Frontal cortex (tissue), 4 donors: ENCODE measurements around the gene CACNA1A. TPM values are rescaled to one million over a fixed set of nuclear protein-coding genes. Genes with fewer than 3 reads are reported as not detected.
"Not testable (repeated sequence)": the region's sequence is repeated elsewhere in the genome, so short reads cannot be mapped to it uniquely, and the experiment has no call there.

Experiments used
- DNase-seq, 2 donors: peaks; one replicate each; pipeline ENCODE4 v3.0.0; 2012; ENCODE audit warnings: low spot score in 2 of 2
- FAIRE-seq: peaks from 2 replicates; lab custom pipeline; 2012; peaks lifted over from hg19 to GRCh38; lab: Jason Lieb, UNC
- total RNA-seq: library from RNA; depleted of rRNA; stranded (reverse); fragments of >200 nt; gene quantifications from one replicate; pipeline ENCODE4 v1.2.3, GENCODE V29; 2014
- donor health status: control.
- donor health status: control.
- donor health status: control.

The CACNA1A gene
- total RNA-seq, 1 donor from 2014 or later, result 39.5 TPM

- FAIRE-seq, DNase-seq: not testable (repeated sequence)
These were observed 249.9 kb downstream of the CACNA1A start for GRCh38 chr19:13256398-13256797.

DNA sequence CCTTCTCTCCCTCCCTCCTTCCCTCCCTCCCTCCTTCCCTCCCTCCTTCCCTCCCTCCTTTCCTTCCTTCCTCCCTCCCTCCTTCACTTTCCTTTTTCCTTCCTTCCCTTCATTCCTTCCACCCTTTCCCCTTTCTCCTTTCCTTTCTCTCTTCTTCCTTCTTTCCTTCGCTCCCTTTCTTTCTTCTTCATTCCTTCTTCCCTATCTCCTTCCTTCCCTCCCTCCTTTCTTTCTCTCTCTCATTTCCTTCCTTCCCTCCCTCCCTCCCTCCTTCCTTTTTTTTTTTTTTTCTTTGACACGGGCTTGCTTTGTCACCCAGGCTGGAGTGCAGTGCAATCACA, 250.6 kb downstream of the CACNA1A start:
- FAIRE-seq (no peak), DNase-seq (no peak)

GRCh38 chr19:13255041-13255718, 251.1 kb downstream of the CACNA1A start:
- no peak for DNase-seq
- FAIRE-seq, result no peak

- DNase-seq (no peak), FAIRE-seq (no peak)
These were observed 253.5 kb downstream of the CACNA1A start for GRCh38 chr19:13252569-13253335.

DNA sequence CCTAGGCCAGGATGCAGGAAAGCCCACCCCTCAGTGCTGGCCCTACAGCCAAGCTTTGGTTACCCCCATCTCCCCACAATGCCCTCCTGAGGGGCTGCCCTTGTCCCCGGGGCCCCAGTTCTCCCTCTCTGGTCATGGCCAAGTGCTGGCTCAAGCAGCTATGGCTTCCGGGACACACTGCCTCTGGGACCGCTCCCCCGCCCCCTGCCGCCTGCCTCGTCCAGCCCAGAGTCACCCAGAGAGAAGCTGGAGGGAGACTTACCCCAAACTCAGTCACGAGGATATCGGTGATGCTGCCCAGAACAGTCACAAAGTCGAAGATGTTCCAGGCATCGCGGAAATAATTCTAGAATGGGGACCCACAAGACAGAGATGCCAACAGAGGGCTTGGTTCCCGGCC, 261.4 kb downstream of the CACNA1A start:
- DNase-seq (no peak), FAIRE-seq (no peak)

- no peak for DNase-seq
These were observed 264.8 kb downstream of the CACNA1A start for GRCh38 chr19:13241231-13242104.

DNA sequence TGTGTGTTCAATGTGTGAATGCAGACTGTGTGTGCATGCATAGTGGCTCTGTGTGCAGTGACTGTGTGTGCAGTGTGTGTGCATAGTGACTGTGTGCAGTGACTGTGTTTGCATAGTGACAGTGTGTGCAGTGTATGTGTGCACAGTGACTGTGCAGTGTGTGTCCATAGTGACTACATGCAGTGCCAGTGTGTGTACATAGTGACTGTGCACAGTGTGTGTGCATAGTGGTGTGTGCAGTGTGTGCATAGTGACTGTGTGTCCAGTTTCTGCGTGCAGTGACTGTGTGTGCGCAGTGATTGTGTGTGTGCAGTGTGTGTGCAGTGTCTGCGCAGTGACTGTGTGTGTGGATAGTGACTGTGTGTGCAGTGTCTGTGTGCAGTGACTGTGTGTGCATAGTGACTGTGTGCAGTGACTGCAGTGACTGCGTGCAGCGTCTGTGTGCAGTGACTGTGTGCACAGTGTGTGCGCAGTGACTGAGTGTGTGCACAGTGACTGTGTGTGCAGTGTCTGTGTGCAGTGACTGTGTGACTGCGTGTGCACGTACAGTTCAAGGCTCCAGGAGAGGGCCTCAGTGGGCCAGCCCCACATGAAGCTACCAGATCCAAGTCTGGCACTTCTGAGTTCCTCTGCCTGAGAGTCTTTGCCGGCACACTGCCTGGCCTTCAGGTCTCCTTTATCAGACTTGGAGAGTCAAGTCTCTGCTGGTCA, 265.8 kb downstream of the CACNA1A start:
- DNase-seq (no peak), FAIRE-seq (no peak)

More at GRCh38 chr19:13241231-13242104, 264.8 kb downstream of the CACNA1A start:
- no peak for FAIRE-seq

- DNase-seq (no peak), FAIRE-seq (no peak)
These were observed 267.3 kb downstream of the CACNA1A start for GRCh38 chr19:13238891-13239534.

GRCh38 chr19:13234518-13234917, 271.8 kb downstream of the CACNA1A start:
- DNase-seq, result no peak
- FAIRE-seq, result no peak

DNA sequence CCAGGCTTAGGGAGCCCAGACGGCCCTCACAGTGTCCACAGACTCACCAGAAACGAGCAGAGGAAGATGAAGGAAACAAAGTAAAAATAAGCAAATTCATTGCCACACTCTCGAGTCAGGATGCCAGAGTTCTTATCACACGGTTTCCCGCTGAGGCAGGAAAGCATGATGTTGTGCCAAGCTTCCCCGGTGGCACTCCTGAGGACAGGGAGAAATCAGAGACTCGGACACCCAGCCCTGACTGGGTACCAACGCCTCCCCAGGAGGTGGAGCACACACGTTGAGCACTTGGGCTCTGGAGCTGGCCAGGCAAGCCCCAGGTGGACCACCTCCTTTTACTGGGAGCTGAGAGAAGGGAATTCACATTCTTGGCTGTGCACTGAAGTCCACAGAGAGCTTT, 274.6 kb downstream of the CACNA1A start:
- FAIRE-seq, result no peak
- DNase-seq, result no peak

DNA sequence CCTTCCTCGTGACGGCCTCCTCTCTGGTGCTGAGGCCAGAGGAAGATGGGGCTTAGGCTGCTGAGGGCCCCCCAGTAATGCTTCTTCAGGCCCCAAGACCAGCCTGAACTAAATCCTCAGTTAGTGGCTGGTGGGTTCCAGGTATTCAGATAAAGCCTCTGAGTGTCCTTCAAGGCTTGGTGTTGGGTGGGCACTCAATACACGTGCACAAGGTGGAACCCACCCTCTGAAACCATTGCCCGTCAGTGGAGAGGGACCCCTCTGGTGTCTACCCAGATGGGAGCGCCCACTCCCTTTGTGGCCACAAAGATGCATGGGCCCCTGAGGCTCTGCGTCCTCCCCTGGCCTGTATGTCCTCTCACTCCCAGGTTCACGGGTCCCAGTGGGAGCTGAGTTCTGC, 277.0 kb downstream of the CACNA1A start:
- no peak for DNase-seq
- no peak for FAIRE-seq

DNA sequence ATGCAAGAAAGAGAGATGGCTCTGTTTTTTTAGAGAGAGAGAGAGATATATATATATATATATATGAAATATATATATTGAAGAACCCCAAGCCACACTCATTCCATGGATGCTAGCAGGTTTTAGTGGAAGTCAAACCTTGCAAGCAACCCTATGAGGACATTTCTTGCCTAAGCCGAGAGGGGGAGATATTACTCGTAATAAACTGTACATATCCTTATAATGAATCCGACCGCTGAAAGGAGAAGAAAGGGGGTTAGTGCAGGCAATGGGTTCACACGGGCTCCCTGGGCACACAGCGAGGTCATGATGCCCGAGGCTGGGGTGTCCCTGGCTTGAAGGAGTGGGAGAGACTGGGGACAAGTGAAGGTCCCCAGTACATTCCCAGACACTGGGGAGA, 277.7 kb downstream of the CACNA1A start:
- FAIRE-seq (no peak), DNase-seq (no peak)

DNA sequence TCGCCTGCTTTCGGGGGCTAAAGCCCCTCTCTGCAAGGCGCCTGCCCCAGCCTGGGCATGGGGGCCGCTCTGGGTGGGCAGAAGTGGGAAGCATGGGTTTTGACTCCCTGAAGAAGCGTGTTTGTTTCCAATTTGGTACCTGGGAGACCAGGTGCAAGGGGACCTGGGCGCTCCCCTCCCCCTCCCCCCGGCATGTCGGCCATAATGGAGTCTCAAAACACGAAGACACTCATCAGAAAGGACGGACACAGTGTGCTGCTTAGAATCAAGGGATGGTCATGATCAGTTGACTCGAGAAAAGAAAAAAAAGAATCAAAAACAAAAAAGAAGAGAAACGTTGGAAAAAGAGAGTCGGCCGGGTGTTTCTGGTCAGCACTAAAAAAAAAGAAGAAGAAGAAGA, 279.3 kb downstream of the CACNA1A start:
- FAIRE-seq, result no peak

DNA sequence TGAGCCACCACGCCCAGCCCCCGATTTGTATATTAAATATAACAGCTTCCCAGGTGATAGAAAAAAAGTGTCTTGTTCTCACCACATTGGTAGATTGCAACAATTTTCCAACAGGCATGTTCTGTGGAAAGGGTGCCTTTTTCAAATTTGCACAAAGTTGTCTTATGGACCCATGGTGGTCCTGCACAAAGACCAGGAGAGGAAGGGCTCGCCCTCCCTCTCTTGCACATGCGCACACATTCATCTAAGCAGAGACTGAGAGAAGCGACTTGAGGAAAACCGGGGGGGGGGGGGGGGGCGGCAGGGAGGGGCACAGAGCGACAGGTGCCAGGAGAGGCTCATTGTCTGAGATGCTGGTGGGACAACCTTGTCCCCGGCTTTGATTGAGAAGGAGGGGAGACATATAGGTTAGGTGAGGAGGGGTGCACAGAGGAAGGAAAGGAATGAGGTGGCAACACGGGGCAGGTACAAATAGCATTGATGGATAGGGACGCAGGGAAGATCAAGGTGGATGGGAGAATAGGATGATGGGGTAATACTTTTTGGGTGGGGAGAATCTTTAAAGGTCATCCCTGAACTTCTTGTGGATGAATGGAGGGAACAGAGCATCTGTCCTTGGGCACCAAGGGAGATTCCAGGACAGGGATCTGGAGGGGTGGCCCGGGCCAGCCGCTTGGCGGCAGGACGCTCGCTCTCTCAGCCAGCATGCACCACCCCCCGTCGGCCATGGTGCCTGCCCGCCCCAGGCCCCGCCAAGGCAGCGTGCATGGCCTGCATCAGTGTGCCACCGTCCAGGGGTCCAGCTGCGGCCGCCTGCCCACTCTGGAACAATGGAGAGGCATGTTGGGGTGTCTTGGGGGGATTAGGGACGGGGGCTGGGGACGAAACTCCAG, 280.1 kb downstream of the CACNA1A start:
- FAIRE-seq (no peak), DNase-seq (no peak)

More for the DNA sequence above, 279.3 kb downstream of the CACNA1A start:
- no peak for DNase-seq

DNA sequence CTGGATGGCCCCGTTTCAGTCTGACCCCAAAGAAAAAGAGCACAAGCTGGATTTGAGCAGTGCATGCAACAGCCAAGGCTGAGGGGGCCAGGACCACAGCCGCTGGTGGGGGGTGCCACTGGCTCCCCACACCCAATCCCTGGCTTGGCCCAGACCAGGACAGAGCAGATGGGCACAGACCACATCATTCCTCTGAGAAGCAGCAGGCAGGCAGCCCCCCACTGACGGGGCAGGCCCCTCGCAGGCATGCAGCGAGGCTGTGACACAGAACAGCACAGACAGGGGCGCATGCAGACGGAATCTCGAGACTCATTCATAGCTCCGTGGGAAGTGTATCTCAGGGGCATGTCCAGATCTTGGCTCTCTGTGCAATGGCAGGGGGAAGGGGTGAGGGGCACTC, 281.2 kb downstream of the CACNA1A start:
- DNase-seq (no peak), FAIRE-seq (no peak)

GRCh38 chr19:13220847-13221246, 285.4 kb downstream of the CACNA1A start:
- DNase-seq (no peak), FAIRE-seq (no peak)

DNA sequence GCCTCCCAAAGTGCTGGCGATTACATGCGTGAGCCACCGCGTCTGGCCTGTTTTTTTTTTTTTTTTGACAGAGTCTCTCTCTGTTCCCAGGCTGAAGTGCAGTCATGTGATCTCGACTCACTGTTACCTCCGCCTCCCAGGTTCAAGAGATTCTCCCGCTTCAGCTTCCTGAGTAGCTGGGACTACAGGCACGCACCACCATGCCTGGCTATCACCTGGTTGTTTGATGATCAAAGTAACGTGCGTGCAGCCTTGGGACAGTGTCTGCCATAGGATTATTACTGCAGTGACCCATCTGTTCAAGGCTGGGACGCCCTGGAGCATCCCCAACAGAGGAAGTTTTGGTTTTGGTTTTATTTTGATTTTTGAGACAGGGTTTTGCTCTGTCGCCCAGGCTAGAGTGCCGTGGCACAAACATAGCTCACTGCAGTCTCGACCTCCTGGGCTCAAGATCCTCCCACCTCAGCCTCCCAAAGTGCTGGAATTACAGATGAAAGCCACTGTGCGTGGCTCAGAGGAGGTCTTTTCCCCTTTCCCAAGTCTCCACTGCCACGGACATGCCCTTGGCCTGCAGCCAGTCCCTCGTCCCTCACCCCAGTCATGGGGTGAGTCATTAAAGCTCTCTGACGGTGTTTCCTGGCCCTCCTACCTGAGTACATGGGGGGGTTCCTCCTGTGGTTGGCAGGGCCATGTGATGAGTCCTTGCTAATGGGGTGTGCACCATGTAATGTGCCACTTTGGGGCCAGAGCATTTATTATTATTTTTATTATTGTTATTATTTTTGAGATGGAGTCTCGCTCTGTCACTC, 290.5 kb downstream of the CACNA1A start:
- no peak for FAIRE-seq
- no peak for DNase-seq
